Measurements from ENCODE around the gene ACAA1. TPM values are rescaled to one million over a fixed set of nuclear protein-coding genes. Genes with fewer than 3 reads are reported as not detected.
A peak's percentile ranks its signal among the peaks of the same experiment; 100 is the strongest.

The ACAA1 gene
- total and polyA plus RNA-seq, 2 of the 13 experiments (the other 11 are each of a cell fraction or from before 2014, with no cell fraction given): 60.8 to 188 TPM

DNA sequence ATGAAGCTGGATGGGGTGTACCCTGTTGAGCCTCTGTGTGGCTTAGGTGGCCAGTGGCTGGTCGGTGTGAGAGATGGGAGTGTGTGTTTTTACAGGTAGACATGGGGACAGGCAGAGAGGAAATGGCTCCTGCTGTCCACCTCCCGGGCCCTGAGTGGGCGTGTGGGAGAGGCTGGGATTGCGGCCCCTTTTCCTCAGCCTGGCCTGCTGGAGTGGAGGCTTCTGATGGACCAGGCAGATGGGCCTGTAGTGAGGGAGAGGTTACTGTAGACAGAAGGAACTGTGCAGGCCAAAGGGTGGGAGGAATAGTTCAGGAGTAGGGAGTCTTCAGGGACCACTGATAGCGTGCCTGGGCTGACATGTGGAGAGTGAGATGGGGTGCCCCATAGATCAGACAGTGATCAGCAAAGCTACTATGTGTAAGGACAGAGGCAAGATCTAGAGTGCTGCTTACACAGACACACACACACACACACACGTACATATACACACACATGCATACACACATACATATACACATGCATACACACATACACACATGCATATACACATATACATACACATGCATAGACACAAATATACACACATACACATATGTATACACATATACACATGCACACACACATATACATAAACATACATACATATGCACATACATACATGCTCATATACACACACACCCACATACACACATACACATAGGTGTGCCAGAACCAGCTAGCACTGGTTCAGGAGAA, 26.4 kb downstream of the ACAA1 start (continued):
- TF ChIP-seq, protein P1, sequence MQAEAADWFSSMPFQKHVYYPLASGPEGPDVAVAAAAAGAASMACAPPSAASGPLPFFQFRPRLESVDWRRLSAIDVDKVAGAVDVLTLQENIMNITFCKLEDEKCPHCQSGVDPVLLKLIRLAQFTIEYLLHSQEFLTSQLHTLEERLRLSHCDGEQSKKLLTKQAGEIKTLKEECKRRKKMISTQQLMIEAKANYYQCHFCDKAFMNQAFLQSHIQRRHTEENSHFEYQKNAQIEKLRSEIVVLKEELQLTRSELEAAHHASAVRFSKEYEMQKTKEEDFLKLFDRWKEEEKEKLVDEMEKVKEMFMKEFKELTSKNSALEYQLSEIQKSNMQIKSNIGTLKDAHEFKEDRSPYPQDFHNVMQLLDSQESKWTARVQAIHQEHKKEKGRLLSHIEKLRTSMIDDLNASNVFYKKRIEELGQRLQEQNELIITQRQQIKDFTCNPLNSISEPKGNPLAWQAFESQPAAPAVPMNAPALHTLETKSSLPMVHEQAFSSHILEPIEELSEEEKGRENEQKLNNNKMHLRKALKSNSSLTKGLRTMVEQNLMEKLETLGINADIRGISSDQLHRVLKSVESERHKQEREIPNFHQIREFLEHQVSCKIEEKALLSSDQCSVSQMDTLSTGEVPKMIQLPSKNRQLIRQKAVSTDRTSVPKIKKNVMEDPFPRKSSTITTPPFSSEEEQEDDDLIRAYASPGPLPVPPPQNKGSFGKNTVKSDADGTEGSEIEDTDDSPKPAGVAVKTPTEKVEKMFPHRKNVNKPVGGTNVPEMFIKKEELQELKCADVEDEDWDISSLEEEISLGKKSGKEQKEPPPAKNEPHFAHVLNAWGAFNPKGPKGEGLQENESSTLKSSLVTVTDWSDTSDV (CRISPR knock-in tag; IDR thresholded peaks at IDR 0.05): no peak
- TF ChIP-seq, protein P2, sequence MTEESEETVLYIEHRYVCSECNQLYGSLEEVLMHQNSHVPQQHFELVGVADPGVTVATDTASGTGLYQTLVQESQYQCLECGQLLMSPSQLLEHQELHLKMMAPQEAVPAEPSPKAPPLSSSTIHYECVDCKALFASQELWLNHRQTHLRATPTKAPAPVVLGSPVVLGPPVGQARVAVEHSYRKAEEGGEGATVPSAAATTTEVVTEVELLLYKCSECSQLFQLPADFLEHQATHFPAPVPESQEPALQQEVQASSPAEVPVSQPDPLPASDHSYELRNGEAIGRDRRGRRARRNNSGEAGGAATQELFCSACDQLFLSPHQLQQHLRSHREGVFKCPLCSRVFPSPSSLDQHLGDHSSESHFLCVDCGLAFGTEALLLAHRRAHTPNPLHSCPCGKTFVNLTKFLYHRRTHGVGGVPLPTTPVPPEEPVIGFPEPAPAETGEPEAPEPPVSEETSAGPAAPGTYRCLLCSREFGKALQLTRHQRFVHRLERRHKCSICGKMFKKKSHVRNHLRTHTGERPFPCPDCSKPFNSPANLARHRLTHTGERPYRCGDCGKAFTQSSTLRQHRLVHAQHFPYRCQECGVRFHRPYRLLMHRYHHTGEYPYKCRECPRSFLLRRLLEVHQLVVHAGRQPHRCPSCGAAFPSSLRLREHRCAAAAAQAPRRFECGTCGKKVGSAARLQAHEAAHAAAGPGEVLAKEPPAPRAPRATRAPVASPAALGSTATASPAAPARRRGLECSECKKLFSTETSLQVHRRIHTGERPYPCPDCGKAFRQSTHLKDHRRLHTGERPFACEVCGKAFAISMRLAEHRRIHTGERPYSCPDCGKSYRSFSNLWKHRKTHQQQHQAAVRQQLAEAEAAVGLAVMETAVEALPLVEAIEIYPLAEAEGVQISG (CRISPR knock-in tag; IDR thresholded peaks at IDR 0.05): no peak
- TF ChIP-seq, protein P3, sequence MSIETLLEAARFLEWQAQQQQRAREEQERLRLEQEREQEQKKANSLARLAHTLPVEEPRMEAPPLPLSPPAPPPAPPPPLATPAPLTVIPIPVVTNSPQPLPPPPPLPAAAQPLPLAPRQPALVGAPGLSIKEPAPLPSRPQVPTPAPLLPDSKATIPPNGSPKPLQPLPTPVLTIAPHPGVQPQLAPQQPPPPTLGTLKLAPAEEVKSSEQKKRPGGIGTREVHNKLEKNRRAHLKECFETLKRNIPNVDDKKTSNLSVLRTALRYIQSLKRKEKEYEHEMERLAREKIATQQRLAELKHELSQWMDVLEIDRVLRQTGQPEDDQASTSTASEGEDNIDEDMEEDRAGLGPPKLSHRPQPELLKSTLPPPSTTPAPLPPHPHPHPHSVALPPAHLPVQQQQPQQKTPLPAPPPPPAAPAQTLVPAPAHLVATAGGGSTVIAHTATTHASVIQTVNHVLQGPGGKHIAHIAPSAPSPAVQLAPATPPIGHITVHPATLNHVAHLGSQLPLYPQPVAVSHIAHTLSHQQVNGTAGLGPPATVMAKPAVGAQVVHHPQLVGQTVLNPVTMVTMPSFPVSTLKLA (IDR thresholded peaks at IDR 0.05): peak; percentile 51
- TF ChIP-seq ZNF367 (CRISPR knock-in tag; IDR thresholded peaks at IDR 0.05; ENCODE audit: borderline replicate concordance): no peak
- no peak for TF ChIP-seq ZNF354B (CRISPR knock-in tag; IDR thresholded peaks at IDR 0.05)
